Fibroblast of mammary gland (primary cell): Measurements from ENCODE around the gene NIPAL3.
A peak's percentile ranks its signal among the peaks of the same experiment; 100 is the strongest.
"Not testable (repeated sequence)": the region's sequence is repeated elsewhere in the genome, so short reads cannot be mapped to it uniquely, and the experiment has no call there.

Experiments
- DNase-seq: peaks from one replicate; pipeline ENCODE4 v3.0.0-alpha.2; 2010; ENCODE audit warnings: low read depth
- H3K4me3 ChIP-seq: 2 replicates; pipeline ENCODE4 v1.5.1; 2011; ENCODE audit warnings: low read depth, mild to moderate bottlenecking, low read length, moderate library complexity; ENCODE audit not compliant: control insufficient read depth
- TF ChIP-seq, protein P1 (sequence below): conservative IDR thresholded peaks from 2 replicates; pipeline ENCODE4 v1.5.1; 2011; ENCODE audit warnings: low read depth, low read length, inconsistent platforms; ENCODE audit not compliant: control insufficient read depth, insufficient read depth

NIPAL3 gene

DNA sequence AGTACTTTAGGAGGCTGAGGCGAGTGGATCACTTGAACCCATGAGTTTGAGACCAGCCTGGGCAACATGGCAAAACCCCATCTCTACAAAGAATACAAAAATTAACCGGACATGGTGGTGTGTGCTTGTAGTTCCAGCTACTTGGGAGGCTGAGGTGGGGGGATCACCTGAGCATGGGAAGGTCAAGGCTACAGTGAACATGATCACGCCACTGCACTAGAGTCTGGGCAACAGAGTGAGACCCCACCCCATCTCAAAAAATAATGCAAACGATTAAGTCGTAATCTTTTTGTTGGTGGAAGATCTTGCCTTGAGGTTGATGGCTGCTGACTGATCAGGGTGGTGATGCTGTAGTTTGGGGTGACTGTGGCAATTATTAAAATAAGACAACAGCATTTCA lies 93.3 kb downstream of the NIPAL3 start:
- TF ChIP-seq, protein P1, sequence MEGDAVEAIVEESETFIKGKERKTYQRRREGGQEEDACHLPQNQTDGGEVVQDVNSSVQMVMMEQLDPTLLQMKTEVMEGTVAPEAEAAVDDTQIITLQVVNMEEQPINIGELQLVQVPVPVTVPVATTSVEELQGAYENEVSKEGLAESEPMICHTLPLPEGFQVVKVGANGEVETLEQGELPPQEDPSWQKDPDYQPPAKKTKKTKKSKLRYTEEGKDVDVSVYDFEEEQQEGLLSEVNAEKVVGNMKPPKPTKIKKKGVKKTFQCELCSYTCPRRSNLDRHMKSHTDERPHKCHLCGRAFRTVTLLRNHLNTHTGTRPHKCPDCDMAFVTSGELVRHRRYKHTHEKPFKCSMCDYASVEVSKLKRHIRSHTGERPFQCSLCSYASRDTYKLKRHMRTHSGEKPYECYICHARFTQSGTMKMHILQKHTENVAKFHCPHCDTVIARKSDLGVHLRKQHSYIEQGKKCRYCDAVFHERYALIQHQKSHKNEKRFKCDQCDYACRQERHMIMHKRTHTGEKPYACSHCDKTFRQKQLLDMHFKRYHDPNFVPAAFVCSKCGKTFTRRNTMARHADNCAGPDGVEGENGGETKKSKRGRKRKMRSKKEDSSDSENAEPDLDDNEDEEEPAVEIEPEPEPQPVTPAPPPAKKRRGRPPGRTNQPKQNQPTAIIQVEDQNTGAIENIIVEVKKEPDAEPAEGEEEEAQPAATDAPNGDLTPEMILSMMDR = no peak
- H3K4me3 ChIP-seq = no peak overlapping the region
- no peak for DNase-seq

DNA sequence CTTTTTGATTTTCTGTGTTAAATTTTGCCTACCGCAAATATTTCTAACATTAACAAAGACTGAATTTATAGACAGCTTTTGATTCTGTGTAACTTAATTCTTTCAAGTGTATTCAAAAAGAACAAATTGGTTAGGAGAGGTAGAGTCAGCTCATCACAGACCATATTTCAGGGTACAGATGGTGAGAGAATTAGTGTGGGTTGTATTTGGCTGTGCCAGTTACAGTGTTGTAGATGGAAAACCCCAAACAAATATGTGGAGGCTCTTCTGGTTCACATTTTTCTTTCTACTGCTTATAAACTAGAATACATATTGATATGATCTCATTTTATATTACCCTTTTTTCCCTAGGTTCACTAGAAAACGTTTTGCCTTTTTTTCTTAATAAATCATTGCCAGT lies 98.1 kb downstream of the NIPAL3 start:
- no peak overlapping the region for H3K4me3 ChIP-seq
- DNase-seq = no peak
- TF ChIP-seq, protein P1 = no peak

DNA sequence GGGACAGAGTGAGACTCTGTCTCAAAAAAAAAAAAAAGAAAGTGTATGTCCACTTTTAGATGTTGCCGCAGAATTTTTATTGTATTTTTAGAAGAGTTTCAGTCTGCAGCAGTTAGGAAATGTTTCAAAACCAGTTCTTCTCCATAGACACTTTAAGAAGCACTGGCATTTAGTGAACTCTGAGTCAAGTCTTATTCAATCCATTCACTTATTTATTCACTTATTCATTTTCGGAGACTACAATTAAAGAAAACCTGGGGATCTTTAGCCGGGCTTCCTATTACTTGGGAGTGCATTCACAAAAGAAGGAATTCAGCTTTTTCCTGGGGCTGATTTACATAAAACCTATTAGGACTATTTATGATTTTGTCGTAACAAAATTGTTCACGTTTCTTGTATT lies 99.3 kb downstream of the NIPAL3 start:
- no peak overlapping the region for H3K4me3 ChIP-seq
- no peak for DNase-seq
- TF ChIP-seq, protein P1 = no peak

DNA sequence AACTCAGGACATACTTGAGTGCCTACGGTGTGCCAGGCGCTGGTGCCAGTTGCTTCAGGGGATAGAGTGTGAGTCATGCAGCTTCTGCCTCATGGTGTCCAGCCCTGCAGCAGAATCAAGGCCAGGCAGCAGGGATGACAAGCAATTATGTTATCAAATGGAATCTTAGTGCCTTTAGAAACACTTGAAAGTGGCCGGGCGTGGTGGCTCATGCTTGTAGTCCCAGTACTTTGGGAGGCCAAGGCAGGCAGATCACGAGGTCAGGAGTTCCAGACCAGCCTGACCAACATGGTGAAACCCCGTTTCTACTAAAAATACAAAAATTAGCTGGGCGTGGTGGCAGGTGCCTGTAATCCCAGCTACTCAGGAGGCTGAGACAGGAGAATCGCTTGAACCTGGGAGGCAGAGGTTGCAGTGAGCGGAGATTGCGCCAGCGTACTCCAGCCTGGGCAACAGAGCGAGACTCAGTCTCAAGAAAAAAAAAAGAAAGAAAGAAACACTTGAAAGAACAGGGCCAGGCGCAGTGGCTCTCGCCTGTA lies 100.1 kb downstream of the NIPAL3 start:
- peak; percentile 37 for DNase-seq
- not testable (repeated sequence) for H3K4me3 ChIP-seq

DNA sequence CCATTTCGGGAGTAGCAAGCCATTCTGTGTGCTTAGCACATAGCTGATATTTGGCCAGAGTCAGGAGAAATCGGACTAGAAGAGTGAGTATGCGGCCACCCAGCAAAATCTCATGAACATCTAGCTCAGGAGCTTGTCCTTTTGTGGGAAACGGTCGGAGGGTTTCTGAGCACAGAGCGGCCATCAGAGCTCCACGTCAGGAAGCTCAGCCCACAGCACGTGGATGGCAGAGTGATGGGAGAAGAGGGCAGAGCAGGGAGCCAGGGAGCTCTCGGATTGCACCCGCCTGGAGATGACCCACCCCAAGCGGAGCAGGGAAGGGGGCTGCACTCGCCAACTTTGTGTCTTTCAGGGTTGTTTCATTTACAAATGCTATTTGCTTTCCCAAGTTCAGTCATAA lies 100.9 kb downstream of the NIPAL3 start:
- DNase-seq = no peak
- TF ChIP-seq, protein P1 = no peak
- H3K4me3 ChIP-seq = no peak overlapping the region

DNA sequence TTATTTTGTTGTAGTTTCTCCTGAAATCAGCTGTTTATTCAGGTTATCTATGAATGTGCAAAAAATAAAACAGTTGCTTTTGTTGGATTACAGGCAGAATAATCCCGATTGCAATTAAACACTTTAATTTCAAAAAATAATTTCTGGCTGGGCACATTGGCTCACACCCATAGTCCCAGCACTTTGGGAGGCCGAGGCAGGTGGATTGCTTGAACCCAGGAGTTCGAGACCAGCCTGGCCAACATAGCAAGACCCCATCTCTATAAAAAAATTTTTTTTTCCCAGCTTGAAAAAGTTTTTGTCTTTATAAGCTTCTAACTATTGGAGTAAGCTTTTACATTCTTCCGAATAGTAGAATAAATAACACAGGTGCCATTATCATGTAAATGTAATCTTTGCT lies 102.3 kb downstream of the NIPAL3 start:
- DNase-seq = no peak
- no peak overlapping the region for H3K4me3 ChIP-seq
- TF ChIP-seq, protein P1 = no peak

DNA sequence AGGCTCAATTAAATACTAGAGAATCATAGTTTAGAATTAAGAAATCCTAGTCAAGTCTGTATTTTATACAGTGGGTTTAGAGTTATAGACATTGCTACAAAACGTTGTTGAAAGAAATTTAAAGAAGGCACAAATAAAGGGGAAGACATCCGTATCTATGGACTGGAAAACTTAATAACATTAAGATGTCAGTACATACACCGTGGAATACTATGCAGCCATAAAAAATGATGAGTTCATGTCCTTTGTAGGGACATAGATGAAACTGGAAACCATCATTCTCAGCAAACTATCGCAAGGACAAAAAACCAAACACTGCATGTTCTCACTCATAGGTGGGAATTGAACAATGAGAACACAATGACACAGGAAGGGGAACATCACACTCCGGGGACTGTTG lies 104.7 kb downstream of the NIPAL3 start:
- DNase-seq, H3K4me3 ChIP-seq: not testable (repeated sequence)
